Measurements from ENCODE around the gene LMNA.

LMNA gene

GRCh38 chr1:156160000-156160742, 45.7 kb downstream of the LMNA start:
- no peak for TF ChIP-seq MAX (IDR thresholded peaks at IDR 0.05)
- TF ChIP-seq EGR1 (IDR thresholded peaks at IDR 0.05): no peak
- TF ChIP-seq RAD21 (IDR thresholded peaks at IDR 0.05; ENCODE audit: low read depth): no peak
- no peak for TF ChIP-seq YY1 (IDR thresholded peaks at IDR 0.05; ENCODE audit: low read depth)
- TF ChIP-seq FOXM1 (IDR thresholded peaks at IDR 0.05; ENCODE audit: borderline replicate concordance, low read depth): no peak
- TF ChIP-seq ZBTB7A (IDR thresholded peaks at IDR 0.05; ENCODE audit: low read depth): no peak
- no peak for TF ChIP-seq TAF1 (IDR thresholded peaks at IDR 0.05; ENCODE audit: low read depth)
- no peak for TF ChIP-seq TEAD4 (IDR thresholded peaks at IDR 0.05)
- no peak for TF ChIP-seq NFIC (IDR thresholded peaks at IDR 0.05)
- TF ChIP-seq EP300 (IDR thresholded peaks at IDR 0.05; ENCODE audit: borderline replicate concordance): no peak
- TF ChIP-seq REST (IDR thresholded peaks at IDR 0.05; ENCODE audit: low read depth): no peak
- no peak for TF ChIP-seq CEBPB (IDR thresholded peaks at IDR 0.05)
- no peak for TF ChIP-seq TCF12 (IDR thresholded peaks at IDR 0.05; ENCODE audit: low read depth)

GRCh38 chr1:156160743-156161171, 46.2 kb downstream of the LMNA start:
- TF ChIP-seq EP300 (IDR thresholded peaks at IDR 0.05; ENCODE audit: borderline replicate concordance) (no peak), CREB1 (IDR thresholded peaks at IDR 0.05; ENCODE audit: low read depth) (no peak), USF1 (IDR thresholded peaks at IDR 0.05) (no peak), YY1 (IDR thresholded peaks at IDR 0.05; ENCODE audit: low read depth) (no peak), ZBTB7A (IDR thresholded peaks at IDR 0.05; ENCODE audit: low read depth) (no peak), CEBPB (IDR thresholded peaks at IDR 0.05) (no peak), TAF1 (IDR thresholded peaks at IDR 0.05; ENCODE audit: low read depth) (no peak), NFIC (IDR thresholded peaks at IDR 0.05) (no peak), REST (IDR thresholded peaks at IDR 0.05; ENCODE audit: low read depth) (no peak), TCF12 (IDR thresholded peaks at IDR 0.05; ENCODE audit: low read depth) (no peak), EGR1 (IDR thresholded peaks at IDR 0.05) (no peak), MAX (IDR thresholded peaks at IDR 0.05) (no peak), RAD21 (IDR thresholded peaks at IDR 0.05; ENCODE audit: low read depth) (no peak), TEAD4 (IDR thresholded peaks at IDR 0.05) (no peak), FOXM1 (IDR thresholded peaks at IDR 0.05; ENCODE audit: borderline replicate concordance, low read depth) (no peak)

- TF ChIP-seq EP300 (IDR thresholded peaks at IDR 0.05; ENCODE audit: borderline replicate concordance) (no peak), TAF1 (IDR thresholded peaks at IDR 0.05; ENCODE audit: low read depth) (no peak), CREB1 (IDR thresholded peaks at IDR 0.05; ENCODE audit: low read depth) (no peak), YY1 (IDR thresholded peaks at IDR 0.05; ENCODE audit: low read depth) (no peak), USF1 (IDR thresholded peaks at IDR 0.05) (no peak), ZBTB7A (IDR thresholded peaks at IDR 0.05; ENCODE audit: low read depth) (no peak), MAX (IDR thresholded peaks at IDR 0.05) (no peak), FOXM1 (IDR thresholded peaks at IDR 0.05; ENCODE audit: borderline replicate concordance, low read depth) (no peak), RAD21 (IDR thresholded peaks at IDR 0.05; ENCODE audit: low read depth) (no peak), CEBPB (IDR thresholded peaks at IDR 0.05) (no peak), REST (IDR thresholded peaks at IDR 0.05; ENCODE audit: low read depth) (no peak), NFIC (IDR thresholded peaks at IDR 0.05) (no peak)
Observed at GRCh38 chr1:156162430-156163037, 48.0 kb downstream of the LMNA start.

Measured in Ishikawa (cell line).